Epidermal melanocyte (primary cell): Measurements from ENCODE around the gene TNS4.
A peak's percentile ranks its signal among the peaks of the same experiment; 100 is the strongest.
"Not testable (repeated sequence)": the region's sequence is repeated elsewhere in the genome, so short reads cannot be mapped to it uniquely, and the experiment has no call there.

Experiments
- DNase-seq: peaks from one replicate; pipeline ENCODE4 v3.0.0; 2011; ENCODE audit warnings: low spot score; ENCODE audit not compliant: insufficient read length

TNS4 gene, protein sequence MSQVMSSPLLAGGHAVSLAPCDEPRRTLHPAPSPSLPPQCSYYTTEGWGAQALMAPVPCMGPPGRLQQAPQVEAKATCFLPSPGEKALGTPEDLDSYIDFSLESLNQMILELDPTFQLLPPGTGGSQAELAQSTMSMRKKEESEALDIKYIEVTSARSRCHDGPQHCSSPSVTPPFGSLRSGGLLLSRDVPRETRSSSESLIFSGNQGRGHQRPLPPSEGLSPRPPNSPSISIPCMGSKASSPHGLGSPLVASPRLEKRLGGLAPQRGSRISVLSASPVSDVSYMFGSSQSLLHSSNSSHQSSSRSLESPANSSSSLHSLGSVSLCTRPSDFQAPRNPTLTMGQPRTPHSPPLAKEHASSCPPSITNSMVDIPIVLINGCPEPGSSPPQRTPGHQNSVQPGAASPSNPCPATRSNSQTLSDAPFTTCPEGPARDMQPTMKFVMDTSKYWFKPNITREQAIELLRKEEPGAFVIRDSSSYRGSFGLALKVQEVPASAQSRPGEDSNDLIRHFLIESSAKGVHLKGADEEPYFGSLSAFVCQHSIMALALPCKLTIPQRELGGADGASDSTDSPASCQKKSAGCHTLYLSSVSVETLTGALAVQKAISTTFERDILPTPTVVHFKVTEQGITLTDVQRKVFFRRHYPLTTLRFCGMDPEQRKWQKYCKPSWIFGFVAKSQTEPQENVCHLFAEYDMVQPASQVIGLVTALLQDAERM

DNA sequence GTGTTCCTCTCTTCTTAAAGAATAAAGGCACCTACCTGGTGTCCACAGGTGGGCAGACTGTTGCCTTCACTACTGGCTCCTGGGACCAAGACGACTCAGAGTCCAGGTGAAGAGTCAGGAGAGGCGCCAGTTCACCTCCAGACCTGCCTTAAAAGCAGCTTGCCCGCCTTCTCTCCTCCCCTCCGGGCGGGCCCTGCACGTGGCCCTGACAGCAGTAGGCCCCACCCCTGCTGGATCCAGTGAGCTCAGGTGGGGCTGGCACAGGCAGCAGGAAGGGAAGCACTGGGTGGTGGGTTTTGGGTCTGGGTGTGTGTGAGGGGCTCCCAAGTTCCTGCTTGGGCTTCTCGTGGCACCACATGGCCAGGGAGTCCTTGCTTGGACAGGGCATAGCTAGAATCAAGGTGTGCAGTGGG lies at the start of gene TNS4:
Gene TNS4, minus strand, starts transcription at position 125 of the 413 bp plus-strand sequence. CDS start 5,198 bp downstream, outside the sequence.
- no peak for DNase-seq

DNA sequence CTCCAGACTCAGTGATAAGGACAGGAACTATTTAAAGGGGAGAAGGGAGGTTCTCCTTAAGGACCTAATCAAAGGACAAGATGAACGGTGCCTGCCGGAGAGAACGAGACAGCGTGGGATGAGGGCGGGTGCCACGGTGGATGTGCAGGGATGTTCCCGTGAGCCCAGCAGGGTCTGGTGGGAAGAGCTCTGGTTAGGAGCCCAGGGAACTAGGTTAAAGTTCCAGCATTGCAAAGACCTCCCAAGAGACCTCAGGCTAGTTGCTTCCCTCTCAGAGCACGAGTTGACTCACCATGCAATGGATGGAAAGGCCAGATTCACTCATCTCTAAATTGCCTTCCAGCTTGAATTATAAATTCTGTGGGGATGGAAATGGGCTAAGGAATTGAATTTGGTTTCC lies 49.2 kb upstream of the TNS4 start:
- DNase-seq = no peak

DNA sequence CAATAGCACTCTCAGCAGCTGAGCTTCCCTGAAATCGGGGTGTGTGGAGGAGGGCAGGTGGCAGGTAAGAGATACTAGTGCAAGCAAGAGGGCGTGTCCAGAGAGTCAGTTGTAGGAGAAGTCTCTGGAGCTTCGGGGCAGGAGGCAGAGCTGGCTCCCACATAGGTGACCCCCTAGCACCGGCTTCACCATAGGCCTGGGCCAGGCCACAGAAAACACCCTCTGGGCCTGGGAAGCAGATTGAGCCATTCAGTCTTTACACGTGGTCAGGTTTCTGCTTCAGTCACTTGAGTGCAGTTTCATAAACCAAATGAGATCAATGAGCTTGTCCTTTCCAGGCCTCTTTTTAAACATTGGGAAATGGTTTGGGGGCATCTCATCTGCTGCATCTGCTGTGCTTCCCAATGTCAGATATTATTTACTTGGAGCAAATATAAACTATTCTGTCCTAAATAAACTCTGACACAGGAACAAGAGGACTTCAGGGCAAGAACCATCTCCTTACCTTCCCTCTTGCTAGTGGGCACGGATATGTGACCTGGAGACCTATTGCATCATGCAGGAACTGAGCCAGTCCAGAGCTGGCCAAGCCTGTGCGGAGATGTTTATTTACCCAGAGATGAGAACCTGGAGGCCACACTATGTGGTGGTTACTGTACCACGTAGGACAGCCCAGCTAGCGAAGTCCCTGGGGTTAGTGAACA lies 47.7 kb upstream of the TNS4 start:
- no peak for DNase-seq

DNA sequence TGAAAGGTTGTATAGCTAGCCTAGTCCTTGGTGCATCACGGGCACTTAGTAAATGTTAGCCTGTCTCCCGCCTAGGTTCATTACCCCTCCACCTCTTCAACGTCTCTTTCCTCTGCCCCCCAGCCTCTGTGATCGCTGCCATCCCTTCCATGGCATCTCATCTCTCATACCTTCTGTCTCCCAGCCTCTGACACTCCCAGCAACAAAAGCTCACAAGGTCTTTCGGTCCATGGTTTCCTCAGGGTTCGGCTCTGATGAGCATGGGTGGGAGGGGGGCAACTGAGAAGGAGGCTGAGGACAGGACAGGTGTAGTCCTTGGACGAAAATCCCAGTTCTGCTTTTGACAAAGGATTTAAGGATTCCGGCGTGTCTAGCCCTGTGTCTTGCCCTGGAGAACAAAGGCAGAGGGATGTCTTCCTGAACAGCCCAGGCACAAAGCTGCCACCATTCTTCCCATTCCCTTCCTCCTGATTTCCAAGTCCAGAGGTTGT lies 47.1 kb upstream of the TNS4 start:
- no peak for DNase-seq

DNA sequence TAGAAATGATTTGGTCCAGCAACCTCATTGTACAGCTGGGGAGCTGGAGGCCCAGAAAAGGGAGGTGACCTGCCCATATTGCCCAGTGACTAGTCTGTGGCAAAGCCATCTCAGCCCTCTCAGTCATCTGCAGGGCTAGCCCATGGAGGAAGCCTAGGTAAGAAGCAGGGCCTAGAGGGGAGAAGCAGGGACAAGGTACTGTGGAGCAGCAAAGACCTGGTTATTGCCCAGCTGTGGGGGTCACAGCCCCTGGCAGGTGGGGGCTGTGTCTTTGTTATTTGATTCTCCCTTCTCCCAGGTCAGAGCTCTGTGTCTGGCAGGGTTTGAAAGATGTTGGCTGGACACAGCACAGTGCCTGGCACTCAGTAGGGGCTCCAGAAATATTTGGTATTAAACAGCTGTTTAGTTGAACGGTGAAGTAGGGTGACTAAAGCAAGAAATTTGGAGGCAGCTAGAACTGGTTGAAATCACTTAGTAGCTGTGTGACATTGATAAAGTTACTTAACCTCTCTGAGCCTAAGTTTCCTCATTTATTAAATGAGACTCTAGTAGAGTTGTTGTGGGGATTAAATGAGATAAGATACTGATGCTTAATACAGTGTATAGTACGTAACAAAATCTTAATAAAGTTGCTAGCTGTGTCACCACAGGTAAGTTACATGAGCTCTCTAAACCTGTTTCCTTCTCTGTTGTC lies 46.5 kb upstream of the TNS4 start:
- no peak for DNase-seq

DNA sequence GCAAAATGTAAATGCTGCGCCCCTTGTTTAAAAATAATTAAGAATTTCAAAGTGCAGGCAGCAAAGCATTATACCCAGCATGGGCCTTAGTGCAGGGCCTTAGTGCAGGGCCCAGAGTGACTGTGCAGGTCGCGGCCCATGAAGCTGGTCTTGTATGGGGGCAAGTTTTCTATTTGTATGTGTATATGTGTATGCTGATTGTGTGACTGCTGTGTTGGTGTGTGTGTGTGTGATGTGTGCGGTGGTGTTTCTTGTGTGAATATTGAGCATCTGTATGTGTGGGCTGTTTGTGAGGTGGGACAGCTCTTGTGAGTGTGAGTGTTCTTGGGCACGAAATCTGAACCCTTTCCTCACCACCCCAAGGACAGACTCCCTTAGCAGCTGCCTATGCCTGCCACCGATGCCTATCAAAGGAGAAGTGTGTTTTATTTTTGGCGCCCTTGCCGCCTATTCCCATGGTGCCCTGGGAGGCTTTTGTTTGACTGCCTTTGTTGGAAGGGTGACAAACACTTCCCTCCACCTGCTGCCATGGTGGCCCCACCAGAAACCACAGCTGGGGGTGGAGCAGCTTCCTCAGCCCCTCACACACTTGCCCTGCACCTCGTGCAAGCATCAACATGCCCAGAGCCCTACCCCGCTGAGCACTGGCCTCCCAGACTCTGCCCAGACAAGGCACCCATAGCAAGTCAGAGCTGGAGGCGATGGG lies 45.8 kb upstream of the TNS4 start:
- no peak for DNase-seq

DNA sequence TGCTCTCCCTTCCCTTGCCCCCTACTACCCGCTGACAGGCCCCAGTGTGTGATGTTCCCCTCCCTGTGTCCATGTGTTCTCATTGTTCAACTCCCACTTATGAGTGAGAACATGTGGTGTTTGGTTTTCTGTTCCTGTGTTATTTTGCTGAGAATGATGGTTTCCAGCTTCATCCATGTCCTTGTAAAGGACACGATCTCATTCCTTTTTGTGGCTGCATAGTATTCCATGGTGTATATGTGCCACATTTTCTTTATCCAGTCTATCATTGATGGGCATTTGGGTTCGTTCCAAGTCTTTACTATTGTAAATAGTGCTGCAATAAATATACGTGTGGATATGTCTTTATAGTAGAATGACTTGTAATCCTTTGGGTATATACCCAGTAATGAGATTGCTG lies 45.1 kb upstream of the TNS4 start:
- DNase-seq = not testable (repeated sequence)

DNA sequence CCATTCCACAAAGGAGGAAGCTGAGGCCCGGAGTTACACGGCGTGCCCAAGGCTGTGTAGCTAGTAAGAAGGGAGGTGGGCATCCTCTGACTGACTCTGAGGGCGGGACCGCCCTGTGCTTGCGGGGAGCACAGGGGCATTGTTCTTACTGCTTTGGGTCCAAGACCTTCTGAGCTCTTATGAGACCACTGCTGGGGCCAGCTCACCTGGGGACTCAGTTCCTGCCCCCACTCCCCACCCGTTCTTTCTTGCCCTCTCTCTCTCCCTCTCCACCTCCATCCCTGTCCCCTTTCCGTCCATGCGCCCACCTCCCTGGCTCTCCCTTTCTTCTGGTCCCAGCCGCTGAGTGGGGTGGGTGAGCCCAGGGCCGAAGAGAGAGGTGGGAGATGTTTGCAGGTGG lies 44.2 kb upstream of the TNS4 start:
- DNase-seq = no peak

DNA sequence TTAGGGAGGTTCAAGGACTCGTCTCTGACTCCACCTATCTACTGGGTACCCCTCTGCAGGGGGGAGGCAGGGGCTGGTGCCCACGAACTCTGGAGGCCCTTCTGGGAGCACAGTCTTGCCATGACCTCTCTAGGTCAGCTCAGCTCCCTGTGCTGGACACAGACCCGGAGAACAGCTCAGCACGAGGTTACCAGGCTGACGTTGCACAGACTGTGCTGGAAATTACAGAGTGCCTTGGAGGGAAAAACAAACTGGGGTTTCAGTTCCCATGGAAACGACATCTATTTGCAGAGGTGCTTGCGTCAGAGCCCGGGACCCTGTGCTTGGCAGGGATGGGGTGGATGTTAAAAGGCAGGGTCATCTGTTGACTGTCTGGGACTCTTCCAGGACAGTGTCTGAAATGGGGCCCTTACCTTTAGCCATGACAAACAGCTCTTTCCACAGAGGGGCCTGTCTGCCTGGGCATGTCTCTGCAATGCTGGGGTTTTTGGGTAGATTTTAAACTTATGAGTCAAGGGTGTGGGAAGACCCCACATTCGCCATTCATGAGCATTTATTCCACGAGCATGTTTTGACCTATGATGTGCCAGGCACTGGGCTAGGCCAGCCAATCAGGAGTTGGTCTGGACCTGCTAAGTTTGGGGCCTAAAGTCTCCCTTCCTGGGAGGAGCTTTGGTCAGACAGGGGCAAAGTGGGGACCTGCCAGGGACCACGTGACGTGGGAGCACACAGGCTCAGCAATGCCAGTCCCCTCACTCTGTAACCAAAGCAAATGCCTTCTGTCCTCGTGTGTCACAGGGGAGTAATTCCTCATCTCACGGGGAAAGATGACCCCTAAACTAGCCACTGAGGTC lies 41.4 kb upstream of the TNS4 start:
- DNase-seq = peak; percentile 74

DNA sequence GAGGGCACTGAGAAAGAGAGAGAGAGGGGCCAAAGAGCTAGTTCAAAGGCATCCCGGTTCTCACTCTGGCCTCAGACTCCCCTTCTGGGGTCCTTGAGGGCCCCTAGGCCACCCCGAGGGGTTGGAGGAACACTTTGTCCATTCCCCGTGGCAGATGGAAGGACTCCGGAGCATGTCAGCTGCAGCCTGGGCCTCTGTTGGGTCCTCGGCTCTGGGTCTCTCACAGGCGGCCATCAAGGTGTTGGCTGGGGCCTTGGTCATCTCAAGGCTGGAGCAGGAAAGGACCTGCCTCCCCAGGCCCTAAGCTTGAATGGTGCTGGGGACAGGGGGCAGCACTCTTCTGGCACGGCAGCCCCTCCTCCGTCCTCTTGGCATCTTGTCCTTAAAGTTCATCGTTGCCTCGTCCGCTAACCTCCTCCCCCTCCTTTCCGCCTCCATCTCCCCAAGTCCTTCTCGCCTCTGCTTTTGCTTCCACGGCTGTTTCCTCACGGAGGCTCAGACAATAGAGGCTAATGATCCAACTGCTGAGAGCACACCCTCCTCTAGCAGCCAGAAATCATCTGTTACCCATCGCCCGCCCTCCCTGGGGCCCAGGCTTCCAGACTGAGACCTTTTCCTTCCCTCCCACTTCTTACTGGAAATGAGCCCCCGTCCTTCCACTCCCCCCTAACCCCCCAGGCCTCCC lies 40.6 kb upstream of the TNS4 start:
- no peak for DNase-seq

DNA sequence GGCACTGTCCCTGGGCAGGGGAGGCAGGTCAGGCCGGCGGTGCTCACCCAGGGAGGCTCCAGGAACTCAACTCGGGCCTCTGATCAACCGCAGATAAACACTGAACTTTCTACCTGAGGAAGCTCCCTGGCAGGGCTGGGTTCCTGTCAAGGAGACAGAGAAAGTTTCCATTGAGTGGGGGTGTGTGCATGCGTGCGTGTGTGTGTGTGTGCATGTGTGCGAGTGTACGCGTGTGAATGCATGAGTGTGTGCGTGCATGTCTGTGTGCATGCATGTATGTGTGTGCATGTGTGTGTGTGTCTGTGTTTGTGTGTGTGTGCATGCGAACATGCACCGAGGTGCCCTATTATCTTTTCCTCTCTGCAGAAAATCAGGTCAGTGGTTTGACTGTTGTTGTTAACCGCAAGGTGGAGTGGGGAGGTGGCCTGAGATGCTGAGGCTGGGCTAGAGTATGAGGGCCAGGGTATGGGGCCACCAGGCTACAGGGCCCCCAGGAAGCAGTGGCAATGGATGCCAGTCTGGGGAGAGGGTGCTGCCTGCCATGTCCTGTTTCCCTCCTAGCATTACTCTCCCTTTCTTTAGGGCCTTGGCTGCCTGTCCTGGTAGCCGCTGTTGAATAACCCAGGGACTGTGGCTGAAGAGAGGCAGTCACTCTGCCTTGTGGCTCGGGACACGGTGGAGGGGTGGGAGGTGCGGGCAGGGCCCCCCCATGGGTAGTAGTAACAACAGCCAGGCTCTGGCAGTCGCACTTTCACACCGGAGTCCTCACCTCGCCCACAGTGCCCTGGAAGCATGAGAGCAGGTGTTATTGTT lies 39.8 kb upstream of the TNS4 start:
- DNase-seq = no peak

DNA sequence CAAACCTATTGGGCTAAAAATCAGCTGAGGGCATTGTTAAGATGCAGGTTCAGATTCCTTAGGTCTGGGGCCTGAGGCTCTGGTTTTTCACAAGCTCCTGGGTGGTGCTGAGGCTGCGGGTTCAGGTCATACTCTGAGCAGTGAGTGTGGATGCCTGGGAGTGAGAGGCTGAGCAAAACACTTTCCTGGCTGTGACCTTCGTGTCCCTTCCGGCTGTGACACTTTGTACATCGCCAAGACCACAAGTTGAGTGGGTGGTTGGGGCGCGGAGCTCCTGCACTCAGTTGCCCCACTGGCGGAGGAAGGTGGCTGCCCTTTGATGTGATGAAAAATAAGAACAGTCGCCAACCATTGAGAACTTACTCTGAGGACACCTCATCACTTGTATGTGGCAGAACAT lies 39.0 kb upstream of the TNS4 start:
- DNase-seq = no peak

DNA sequence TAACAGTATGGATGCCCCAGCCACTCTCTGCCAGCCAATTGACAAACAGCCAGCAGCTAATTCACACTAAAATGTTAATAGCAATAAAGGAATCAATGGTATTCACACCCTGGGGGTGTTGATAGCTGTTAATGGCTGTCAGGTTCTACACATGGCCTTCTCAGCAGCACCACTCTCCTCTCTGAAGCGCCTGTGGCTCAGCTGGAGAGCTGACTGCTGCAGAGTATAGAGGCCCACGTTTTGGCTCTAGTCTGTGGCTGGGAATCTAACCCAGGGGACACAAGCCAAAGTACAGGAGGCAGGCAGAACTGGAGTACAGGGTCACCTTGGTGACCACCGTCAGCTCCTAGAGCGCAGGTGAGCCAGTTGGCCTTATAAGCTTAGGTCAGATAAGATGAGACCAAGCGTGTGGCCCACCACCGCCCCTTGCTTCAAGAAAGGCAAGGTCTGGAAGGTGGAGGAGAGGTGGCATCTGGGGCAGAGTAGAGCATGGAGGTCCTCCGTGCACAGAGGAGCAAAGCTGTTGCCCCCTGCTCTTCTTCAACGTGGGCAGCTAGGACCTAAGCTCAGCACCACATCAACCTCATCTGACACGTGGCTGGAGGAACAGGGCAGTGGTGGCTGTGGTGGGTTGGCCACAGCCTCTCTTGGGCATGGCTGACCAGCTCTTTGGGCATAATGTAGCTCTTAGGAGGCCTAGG lies 38.4 kb upstream of the TNS4 start:
- no peak for DNase-seq

DNA sequence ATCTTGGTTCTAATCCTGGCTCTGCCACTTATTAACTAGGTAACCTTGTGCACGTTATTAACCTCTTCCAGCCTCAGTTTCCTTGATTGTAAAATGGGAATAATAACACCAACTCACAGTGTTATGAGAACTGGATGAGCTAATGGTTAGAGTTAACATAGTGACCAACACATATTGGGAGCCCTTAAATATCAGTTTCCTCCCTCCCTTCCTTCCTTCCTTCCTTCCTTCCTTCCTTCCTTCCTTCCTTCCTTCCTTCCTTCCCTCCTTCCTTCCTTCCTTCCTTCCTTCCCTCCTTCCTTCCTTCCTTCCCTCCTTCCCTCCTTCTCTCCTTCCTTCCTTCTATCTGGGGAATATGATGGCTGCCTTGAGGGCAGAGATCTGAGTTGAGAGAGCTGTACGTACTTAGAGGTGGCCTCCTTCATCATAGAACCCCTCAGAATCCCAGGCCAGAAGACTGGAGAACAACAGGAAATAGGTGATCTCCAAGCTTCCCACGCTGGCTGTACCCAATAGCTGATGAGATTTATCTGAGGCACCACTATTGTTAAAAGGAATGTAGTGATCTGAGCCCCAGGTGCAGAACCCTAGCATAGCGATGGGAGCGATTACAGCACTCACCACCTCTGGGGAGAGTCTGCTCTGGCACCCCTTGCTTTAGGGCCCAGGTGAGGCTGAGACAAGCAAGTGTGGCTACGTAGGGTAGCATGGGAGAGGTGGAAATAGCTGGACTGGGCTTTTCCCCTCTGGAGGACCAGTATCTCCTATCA lies 37.7 kb upstream of the TNS4 start:
- DNase-seq = no peak

DNA sequence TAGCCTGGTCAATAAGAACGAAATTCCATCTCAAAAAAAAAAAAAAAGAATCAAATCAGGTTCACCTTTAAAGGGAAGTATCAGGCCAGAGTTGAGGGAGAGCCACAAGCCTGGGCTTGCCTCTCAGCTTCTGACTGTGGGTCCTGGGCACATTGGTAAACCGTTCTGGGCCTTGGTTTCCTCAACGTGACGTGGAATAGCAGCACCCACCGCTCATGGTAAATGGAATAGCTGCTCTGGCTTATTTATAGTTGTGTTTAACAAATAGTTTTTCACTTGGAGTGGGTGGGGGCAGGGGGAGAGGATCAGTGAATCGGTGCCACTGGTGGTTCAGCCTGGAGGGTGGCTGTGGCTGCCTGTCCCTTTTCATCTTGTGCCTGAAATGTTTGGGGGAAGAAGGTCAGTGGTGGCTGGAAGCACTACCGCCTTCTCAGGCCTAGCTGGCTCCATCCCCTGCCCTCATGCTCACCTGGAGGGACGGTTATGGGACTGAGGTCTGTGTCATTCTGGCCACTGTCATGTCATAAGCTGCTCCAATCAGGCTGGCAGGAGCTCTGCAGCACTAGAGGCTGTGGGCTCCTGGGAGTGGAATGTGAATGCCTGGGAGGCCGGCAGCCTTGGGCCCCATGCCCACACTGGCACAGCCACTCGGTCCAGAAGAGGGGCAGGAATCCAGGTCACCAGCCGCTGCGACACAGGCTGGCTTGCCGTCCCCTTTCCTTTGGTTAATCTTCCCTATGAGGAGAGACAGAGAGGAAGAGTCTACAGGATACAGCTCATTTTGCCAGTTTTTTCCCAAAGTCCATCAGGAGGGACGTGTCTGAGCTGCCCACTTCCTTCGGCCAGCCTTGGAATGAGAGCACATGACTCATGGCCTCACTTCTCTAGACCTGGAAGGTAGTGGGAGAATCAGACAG lies 36.9 kb upstream of the TNS4 start:
- no peak for DNase-seq
